ENCODE data around the gene COPRS.
A peak's percentile ranks its signal among the peaks of the same experiment; 100 is the strongest.
"Not testable (repeated sequence)": the region's sequence is repeated elsewhere in the genome, so short reads cannot be mapped to it uniquely, and the experiment has no call there.

COPRS gene

DNA sequence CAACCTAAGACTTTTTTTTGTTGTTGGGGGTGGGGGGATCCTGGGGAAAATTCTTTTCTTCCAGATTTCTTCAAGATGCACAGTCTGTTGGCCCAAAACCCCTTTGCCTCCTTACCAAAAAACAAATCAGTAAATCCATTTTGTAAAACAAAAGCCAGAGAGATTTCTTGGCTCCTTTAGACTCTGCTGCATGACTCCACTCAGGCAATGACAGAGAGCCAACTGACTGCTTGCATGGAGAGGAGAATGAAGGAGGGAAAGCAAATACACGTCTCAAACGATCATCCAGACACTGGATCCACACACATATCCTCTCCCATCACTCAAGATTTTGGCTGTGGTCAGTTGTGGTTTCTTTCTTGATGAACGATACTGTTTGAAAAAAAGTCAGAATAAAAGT lies 13.8 kb downstream of the COPRS start:
- no peak for DNase-seq (ENCODE audit: low read depth in 2 of 2, low spot score in 1 of 2)

DNA sequence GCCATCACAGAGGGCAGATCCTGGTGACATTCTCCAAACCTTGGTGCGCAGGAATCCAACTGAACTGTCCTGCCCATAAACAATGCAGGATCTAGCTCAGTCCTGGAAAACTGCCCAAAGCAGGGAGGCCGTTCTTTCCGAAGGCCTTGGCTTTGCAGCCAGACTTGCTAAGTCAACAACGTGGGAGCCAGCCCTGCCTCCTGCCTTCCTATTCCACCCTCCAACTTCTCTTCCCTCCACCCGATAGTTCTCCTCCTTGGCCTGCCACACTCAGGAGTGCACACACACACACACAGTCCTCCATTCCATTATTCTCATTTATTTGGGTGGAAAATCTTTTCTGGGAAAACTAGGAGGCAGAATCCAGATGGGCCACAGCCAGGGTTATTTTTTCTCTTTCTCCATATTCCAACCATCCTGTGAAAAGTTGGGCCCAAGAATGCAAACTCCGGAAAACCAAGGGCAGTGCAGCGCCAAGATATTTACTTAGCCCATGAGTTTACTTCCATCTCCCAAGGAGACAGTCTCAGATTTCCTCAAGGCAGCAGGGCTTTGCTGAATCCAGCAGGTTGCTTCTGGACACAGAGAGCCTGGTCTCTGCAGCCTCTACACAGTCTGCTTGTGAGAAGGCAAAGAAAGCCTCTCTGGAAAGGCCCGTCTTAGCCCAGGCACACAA lies 15.8 kb downstream of the COPRS start:
- no peak for DNase-seq (ENCODE audit: low read depth in 2 of 2, low spot score in 1 of 2)

GRCh38 chr17:31842195-31843069 lies 16.6 kb downstream of the COPRS start:
- DNase-seq (ENCODE audit: low read depth in 2 of 2, low spot score in 1 of 2): peak; percentile 10 to 18

GRCh38 chr17:31841850-31842194 lies 17.2 kb downstream of the COPRS start:
- DNase-seq (ENCODE audit: low read depth in 2 of 2, low spot score in 1 of 2): no peak

- DNase-seq (ENCODE audit: low read depth in 2 of 2, low spot score in 1 of 2): no peak
Observed at GRCh38 chr17:31838636-31839225, 20.3 kb downstream of the COPRS start.

GRCh38 chr17:31835984-31836383 lies 23.1 kb downstream of the COPRS start:
- DNase-seq (ENCODE audit: low read depth in 2 of 2, low spot score in 1 of 2): no peak

DNA sequence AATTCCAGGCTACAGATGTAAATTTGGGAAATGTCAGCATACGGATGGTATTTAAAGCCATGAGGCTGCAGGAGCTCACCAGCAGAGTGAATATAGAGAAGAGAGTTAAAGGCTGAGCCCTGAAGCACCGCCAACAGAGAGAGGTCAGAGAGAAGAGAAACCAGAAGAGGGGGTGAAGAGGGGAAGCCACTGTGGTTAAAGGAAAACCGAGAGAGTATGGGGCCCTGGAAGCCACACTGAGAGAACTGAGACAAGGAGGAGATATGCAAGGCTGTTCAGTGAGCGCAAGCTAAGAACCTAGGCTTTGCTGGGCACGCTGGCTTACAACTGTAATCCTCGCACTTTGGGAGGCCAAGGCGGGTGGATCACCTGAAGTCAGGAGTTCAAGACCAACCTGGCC lies 24.6 kb downstream of the COPRS start:
- DNase-seq (ENCODE audit: low read depth in 2 of 2, low spot score in 1 of 2): no peak

DNA sequence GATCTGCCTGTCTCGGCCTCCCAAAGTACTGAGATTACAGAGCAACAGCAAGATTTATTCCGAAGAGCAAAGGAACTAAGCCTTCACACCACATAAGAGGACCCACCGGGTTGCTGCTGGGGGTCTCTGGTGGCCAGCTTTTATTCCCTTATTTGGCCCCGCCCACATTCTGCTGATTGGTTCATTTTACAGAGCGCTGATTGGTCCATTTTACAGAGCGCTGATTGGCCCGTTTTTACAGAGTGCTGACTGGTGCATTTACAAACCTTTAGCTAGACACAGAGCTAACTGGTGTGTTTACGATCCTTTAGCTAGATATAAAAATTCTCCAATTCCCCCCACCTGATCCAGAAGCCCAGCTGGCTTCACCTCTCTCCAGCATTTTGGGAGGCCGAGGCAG lies 26.3 kb downstream of the COPRS start:
- no peak for DNase-seq (ENCODE audit: low read depth in 2 of 2, low spot score in 1 of 2)

- DNase-seq (ENCODE audit: low read depth in 2 of 2, low spot score in 1 of 2): no peak
Observed at GRCh38 chr17:31830971-31831858, 27.8 kb downstream of the COPRS start.

GRCh38 chr17:31829649-31830048 lies 29.4 kb downstream of the COPRS start:
- DNase-seq (ENCODE audit: low read depth in 2 of 2, low spot score in 1 of 2): no peak

DNA sequence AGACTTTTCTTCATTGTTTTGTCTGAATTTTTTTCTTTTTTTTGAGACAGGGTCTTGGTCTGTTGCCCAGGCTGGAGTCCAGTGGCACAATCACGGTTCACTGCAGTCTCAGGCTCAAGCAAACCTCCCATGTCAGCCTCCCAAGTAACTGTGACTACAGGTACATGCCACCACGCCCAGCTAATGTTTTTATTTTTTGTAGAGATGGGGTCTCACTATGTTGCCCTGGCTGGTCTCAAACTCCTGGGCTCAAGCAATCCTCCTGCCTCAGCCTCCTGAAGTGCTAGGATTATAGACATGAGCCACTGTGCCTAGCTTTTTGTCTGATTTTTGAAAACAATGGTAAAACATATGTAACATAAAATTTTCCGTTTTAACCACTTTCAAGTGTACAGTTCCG lies 30.1 kb downstream of the COPRS start:
- DNase-seq (ENCODE audit: low read depth in 2 of 2, low spot score in 1 of 2): not testable (repeated sequence)

DNA sequence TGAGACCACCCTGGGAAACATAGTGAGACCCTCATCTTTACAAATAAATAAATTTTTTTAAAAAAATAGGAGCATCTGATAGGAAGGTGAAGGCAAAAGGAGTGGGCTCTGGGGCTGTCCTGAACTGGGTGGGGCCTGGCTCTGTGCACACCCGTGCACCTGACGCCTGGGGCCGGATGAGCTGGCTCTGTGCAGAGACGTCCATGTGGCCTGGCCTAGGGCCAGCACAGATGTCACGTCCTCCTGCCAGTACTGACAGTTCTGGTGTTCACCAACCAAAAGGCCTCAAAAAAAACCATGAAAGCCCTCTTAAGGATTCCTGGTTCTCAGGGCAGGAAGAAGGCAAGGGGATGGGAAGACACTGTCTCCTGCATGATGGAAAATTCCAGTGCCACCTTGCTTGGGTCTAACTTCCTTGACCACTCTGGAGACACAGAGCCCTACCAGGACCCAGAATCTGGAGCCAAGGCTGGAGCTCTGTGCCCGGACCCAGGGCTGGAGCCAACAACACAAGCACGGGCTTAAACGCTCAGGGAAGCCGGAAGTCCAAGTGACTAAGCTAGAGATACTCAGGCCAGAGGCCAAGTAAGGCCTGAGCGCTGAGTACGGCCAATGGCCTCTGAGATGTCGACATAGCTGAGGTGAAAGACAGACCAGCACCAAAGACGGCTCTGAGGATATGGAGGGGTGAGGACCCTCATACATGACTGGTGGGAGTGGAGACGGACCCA lies 32.9 kb downstream of the COPRS start:
- DNase-seq (ENCODE audit: low read depth in 2 of 2, low spot score in 1 of 2): no peak

DNA sequence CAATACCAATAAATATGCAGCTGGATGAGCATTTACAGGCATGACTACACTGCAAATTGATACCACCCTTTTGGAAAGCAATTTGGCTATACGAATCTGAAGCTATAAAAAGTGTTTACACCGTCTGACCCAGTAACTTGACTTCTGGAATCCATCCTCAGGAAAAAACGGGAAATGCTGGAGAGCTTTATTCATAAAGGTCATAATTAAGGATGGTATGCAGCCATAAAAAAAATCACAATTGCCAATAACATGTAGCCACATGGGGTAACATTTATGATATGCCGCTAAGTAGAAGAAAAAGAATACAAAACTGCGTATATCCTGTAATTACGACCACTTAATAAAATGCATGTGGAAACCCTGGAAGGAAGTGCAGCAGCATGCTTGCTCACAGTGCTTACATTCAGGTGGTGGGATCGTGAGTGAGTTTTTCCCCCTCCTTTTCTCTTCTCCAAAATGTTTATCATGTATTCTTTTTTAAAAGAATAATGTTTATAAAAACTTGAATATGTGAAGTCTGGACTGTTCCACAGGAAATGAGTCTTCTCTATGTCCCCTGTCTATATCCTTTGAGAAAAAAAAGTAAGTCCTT lies 34.2 kb downstream of the COPRS start:
- DNase-seq (ENCODE audit: low read depth in 2 of 2, low spot score in 1 of 2): no peak

DNA sequence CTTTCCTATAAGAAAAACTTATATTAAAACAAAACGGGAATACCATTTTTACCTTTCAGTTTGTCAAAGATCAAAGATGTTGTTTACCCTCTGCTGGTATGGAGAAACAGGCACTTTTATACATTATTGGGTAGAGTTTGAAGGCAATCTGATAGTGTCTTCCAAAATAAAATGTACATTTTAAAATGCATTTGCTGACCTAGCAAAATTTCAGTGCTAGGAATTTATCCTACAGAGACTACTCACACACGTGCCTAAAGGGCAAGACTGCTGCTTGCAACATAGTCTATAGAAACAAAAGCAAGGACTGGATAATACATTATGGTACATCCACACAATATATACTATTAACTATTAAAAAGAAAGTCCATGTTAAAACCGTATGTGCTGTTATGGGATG lies 36.0 kb downstream of the COPRS start:
- DNase-seq (ENCODE audit: low read depth in 2 of 2, low spot score in 1 of 2): no peak

DNA sequence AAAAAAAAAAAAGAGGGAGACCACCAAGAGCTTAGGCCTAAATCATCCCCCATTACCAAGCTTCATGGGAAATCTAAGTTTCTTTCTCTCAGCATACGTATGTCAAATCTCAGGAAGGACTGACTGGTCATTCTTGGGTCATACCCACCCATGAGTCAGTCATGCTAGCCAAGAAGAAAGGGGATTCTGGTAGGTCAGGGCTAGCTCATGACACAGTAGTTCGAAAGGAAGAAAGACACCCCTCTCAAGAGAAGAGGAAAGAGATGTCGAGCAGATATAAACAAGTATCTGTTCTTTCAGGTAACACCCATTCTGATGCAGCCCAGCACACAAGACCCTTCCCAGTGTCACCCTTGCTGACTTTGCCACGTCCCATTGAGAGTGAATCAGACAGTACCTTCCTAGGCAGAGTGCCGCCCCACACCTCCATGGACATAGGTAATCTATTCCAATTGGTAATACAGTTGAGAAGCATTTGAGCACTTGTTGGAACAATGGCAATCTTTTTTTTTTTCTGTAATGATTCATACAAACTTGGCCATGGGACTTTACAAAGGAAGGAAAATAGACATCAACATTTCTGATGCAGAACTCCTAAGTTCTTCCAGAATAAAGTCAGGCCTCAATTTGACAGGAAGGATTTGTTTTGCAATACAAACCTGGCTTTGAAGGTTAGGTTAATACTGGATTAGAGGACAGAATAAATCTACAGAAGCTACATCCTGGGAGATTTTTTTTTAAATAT lies 38.2 kb downstream of the COPRS start:
- no peak for DNase-seq (ENCODE audit: low read depth in 2 of 2, low spot score in 1 of 2)

DNA sequence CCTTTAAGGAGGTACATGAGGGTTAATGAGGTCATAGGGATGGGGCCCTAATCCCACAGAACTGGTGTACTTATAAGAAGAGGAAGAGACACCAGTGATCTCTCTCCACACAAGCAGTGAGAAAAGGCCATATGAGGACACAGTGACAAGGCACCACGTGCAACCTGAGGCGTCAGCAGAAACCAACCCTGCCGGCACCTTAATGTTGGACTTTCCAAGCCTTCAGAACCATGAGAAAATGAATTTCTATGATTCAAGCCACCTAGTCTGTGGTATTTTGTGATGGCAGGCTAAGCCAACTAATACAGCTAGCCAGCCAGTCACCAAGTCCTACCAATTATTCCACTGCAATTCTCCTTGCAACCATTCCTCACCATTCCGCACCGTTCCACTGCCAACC lies 39.5 kb downstream of the COPRS start:
- DNase-seq (ENCODE audit: low read depth in 2 of 2, low spot score in 1 of 2): no peak

DNA sequence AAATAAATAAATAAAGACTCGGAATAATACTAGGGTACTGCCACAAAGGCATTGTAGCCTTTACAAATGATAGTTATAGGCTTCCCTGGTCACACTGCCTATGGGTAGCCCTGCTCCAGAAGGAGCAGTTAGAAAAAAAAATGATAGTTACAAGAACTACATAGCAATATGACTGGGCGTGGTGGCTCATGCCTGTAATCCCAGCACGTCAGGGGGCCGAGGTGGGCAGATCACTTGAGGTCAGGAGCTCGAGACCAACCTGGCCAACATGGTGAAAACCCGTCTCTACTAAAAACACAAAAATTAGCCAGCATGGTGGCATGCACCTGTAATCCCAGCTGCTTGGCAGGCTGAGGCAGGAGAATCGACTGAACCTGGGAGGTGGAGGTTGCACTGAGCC lies 40.2 kb downstream of the COPRS start:
- DNase-seq (ENCODE audit: low read depth in 2 of 2, low spot score in 1 of 2): not testable (repeated sequence)

DNA sequence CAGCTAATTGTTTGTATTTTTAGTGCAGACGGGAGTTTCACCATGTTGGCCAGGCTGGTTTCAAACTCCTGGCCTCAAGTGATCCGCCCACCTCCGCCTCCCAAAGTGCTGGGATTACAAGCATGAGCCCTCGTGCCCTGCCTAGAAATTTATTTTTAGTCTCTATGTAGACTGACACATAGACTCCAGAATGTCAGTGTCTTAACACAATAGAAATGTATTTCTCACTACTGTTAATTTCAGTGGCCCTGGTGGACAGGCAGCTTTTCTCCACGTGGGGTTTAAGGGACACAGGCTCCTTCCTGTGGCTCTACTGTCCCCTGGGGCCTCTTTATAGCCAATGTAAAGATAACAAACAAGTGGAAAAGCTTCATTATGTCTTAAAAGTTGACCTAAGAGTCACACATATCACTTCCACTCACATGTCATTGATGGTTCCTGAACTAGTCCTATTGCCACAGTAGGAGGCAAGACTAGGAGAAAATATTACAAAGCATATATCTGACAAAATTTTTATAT lies 43.8 kb downstream of the COPRS start:
- no peak for DNase-seq (ENCODE audit: low read depth in 2 of 2, low spot score in 1 of 2)

DNA sequence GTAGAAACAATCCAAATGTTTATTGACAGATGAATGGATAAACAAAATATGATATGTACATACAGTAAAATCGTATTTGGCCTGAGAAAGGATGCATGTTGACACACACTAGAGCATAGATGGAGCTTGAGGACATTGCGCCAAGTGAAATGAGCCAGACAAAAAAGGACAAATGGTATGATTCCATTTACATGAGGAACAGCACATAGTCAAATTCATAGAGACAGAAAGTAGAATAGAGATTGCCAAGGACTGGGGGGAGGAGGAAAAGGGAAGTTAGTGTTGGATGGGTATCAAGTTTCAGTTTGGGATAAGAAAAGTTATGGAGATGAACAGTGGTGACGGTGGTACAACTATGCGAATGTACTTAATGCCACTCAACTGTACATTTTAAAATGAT lies 47.9 kb downstream of the COPRS start:
- no peak for DNase-seq (ENCODE audit: low read depth in 2 of 2, low spot score in 1 of 2)
